GM21619 (cell line): ENCODE measurements around the gene SLC49A3.
"Not testable (repeated sequence)": the region's sequence is repeated elsewhere in the genome, so short reads cannot be mapped to it uniquely, and the experiment has no call there.

Source experiments
- ATAC-seq: cut with Tn5 transposase; IDR thresholded peaks from one replicate; pipeline ENCODE4 v1.9.1; 2021; ENCODE audit not compliant: unreplicated experiment

Gene SLC49A3

DNA sequence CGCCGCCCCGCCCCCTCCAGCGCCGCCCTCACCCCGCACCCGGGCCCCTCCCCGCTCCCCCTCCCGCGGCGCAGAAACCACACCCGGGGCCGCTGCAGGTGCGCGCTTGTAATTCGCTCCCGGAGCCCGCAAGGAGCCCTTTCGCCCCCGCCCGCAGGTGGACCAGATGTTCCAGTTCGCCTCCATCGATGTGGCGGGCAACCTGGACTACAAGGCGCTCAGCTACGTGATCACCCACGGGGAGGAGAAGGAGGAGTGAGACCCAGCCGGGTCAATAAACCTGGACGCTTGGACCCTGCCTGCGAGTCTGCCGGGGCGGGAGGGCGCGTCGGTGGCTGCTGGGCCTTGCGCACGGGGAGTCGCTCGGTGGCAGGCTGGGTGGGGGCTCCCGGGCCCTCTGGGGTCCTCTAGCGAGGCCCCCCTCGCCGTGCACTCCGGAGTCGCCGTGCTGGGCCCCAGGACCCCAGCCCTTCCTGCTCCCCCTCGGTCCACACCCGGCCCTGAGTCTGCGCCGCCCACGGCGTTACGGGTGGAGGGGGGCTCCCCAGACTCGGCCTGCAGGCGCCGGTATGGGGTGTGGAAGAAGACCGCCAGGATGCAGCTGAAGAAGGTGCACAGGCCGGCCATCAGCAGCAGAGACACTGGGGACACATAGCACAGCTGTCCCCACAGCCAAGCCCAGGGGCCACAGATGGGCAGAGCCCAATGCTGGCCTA lies 7.1 kb downstream of the SLC49A3 start:
- no peak for ATAC-seq

DNA sequence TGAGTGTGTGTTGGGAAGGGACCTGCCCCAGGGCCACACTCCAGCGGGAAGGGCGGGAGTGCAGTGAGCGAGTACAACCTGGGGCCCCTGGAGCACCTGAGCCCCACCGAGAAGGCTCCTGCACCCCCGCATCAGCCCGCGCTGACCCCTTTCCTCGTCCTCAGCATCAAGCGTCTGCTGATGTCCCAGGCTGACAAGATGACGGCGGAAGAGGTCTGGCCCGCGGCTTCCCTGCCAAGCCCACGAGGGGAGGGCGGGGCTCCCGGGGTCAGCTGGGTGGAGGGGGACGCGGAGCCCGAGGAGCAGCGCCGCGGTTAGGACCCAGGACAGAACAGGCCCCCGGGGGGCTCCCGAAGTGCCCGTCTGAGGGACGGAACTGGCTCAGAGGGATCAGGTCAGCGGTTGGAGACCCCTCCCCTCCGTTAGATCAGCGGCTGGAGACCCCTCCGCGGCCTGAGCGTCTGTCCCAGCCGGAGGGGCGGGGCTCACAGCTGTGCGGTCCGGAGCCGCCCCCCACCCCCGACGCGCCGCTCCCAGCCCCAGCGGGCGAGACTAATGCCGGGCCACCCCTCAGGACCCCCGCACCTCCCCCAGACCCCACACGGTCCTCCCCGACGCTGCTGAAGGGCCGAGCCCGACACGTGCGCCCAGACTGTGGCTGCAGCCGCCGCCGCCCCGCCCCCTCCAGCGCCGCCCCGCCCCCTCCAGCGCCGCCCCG lies 7.9 kb downstream of the SLC49A3 start:
- ATAC-seq, result peak; percentile 32

DNA sequence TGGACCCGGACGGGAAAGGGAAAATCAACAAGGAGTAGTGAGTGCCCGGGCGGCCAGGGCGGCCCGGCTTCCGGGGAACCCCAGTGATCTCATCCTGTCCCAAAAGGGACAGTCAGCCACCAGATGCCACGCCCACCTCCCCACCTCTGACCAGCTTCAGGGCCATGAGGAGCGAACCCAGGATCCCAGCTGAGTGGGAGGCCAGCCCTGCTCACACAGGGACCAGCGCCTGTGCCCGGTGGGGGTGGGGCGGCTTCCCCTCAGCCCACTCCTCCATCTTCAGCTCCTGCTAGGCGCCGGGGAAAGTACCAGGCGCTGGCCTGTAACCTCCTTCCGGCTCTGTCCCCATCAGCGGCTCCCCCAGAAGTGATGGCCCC lies 8.4 kb downstream of the SLC49A3 start:
- peak; percentile 4 for ATAC-seq

DNA sequence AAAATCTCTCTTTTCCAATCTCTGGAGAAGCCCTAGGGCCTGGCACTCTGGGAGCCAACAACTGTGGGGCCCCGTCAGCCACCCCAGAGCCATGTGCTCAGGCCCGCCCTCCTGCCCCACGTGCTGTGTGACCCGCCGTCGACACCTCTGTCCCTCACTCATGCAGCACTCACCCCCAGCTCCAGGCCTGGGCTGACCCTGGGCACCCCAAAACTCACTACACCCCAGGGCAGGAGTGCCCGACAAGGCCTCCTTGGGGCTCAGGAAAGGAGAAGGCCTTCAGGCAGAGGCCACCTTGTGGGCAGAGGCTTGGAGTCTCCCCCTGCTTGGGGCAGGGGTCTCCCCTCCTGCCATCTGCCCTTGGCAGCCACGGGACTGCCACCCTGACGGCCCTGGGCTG lies 8.9 kb downstream of the SLC49A3 start:
- ATAC-seq, result no peak

DNA sequence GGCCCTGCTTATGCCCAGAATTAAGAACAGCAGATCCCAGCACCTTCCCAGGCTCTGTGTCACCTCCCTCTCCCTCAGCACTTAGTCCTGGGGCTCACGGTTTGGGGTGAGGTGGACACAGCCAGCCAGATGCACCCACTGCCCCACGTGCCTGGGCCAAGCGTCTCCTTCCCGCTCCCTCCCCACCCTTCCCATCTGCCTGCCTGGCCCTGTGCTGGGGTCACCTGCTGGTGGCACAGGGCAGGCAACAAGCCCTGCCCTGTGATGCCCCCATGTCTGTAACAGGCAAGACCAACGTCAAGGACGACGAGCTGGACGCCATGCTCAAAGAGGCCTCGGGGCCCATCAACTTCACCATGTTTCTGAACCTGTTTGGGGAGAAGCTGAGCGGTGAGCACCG lies 9.3 kb downstream of the SLC49A3 start:
- ATAC-seq, result no peak

DNA sequence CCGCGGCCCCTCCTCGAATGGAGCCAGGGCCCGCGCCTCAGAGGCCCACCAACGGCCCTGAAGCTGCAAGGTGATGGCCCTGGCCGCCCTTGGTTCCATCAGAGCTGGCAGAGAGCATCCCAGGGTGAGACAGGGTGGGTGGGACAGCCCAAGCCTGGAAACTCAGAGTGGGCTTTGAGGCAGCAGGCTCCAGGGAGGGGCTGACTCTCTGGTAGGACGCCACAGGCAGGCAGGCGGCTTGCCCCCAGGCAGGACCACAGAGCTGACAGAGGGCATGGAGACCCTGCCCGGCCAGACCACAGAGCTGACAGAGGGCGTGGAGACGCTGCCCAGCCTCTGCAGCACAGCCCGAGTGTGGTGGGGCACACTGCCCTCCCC lies 9.9 kb downstream of the SLC49A3 start:
- no peak for ATAC-seq

DNA sequence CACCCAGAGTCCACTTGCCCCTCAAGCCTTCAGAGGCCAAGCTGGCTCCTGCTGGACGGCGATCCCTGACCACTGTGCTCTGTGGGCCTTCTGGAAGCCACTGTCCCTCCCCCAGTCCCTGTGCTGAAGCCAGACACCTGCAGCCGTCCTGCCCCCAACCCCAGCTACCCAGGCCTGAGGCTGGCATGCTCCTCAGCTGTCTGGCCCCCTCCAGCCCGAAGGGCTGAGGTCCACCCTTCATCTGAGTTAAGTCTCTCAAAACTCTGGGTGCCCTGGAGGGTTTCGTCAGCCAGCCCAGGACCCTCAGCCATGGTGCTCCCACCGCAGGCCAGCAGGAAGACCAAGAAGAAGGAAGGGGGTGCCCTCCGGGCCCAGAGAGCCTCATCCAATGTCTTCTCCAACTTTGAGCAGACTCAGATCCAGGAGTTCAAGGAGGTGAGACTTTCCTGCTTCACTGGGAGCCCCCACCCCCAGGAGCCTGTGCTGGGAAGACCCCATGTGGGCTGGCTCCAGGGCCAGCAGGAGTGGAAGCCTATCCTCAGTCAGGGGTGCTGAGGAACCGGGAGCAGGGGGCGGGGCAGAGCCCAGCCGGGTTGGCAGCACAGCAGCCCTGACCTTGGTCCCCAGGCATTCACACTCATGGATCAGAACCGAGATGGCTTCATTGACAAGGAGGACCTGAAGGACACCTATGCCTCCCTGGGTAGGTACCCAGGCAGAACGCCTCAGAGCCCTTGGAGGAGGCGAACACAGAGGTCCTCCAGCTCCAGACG lies 10.4 kb downstream of the SLC49A3 start:
- ATAC-seq, result no peak

DNA sequence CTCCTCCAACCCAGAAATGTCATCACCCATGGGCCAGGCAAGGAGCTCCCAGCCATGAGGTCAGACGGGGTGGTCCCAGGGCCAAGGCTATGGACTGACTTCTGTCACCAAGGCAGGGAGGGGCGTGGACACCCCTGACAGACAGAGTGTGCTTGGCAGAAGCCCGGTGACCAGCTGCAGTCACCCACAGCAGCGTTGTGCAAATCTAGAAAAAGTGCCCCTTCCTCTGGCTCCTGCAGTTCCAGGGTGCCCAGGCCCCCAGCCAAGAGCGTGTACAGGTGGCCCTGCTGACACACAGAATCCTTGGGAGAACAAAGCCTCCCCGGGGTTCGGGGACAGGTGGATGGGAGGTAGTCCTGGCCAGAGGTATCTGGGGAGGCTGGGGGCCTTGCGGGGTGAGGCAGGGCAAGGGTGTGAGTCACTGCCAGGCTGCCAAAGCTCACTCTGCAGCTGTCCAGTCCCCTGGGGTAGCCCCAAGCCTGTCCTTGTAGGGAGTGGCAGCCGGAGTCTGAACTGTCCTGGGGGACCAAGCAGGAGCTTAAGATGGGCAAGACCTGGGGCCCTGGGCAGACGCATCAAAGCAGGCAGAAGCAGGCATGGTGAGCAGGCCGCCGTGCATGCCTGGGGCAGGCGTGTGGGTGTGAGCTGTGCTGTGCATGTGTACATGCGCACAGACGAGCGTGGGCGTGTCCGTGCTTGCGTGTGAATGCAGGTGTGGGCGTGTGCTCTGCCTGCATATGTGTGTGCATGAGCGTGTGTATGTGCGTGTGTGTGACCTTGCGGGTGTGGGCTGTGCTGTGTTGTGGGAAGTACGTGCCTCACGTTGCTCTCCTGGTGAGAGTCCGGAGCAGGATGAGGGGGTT lies 11.3 kb downstream of the SLC49A3 start:
- ATAC-seq, result no peak

DNA sequence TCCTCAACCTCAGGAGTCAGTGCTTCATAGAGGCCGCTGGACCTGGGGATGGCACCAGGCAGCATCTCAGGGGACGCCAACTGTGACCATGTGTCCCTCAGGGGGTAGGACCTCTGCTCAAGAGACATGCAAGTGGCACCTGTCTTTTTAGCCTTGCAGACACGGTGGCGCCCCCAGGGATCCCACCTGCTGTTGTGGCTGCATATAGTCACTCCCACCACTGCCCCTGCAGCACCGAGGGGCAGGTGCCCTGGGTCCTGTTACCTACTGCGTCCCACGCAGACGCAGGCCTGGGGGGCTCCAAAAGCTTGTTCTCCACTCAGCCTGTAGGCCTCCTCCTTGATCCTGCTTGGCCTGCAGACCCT lies 12.1 kb downstream of the SLC49A3 start:
- ATAC-seq, result no peak

DNA sequence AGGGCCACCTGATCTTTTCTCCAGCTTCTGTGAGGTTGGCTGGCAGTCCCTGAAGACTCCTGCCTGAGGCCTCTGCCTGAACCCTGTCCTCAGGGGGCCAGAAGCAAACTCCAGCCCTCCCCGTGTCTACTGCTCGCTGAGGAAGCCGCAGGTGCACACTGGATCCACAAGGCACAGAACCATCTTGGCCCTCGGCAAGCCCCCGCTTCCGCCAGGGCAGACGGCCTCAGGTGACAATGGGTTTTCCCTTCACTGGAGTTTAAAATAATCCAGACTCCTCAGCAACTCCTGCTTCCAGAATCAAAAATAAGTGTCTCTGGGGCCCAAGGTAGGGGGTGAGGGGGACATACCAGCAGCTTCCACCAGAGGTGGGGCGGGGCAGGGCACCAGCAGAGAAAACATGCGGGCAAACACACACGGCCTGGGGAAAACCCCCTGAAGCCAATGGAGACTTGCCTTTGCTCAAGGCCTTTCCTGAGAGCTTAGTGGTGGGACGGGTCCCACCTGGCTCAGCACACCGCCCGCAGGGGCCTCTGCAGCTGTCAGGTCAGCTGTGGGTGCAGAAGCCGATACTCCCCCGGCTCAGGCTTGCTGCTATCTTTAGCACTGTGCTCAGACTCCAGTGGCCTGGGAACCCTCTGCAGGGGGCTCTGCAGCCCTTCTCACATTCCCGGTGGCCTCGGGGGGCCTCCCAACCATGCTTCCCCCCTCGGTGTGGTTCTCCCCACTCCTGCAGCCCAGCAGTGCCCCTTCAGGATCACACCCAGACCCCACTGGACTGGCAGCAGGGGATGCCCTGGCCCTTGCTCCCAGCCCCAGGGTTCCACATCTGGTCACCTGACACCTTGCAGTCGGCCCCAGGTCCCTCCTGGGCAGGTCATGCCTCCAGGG lies 12.7 kb downstream of the SLC49A3 start:
- peak; percentile 22 for ATAC-seq

DNA sequence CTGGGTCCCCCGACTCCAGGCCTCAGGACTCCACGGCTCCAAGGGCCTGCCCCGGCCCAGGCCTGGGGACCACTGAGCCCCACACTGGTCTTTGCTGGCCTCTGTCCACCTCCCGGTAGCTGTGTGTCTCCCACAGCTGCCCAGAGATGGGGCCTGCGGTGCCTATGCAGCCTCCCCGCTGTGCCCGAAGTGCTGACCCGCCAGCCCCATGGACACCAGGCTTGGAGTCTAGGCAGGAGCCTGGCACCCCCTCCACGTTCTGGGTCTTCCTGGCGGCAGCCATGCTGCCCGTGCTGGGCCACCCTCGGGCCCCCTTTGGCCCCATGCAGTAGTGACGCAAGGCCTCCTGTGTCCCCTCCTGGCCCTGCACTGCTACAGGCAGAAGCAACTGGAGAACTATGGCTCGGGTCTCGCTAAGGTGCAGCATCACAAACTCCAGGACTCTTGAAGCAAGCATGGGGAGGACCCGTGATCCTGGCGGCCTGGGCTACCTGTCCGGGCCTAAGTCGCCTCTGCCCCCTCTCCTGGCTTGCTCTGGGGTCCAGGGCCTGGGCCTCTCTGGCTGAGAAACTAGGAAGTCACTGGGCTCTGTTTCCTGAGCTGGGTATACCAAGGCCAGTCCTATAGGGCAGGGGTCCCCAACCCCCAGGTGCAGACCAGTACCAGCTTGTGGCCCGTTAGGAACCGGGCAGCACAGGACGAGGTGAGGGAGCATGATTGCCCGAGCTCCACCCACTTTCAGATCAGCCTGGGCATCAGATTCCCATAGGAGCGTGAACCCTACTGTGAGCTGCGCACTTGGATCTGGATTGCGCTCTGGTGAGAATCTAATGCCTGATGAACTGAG lies 13.7 kb downstream of the SLC49A3 start:
- peak; percentile 1 for ATAC-seq

DNA sequence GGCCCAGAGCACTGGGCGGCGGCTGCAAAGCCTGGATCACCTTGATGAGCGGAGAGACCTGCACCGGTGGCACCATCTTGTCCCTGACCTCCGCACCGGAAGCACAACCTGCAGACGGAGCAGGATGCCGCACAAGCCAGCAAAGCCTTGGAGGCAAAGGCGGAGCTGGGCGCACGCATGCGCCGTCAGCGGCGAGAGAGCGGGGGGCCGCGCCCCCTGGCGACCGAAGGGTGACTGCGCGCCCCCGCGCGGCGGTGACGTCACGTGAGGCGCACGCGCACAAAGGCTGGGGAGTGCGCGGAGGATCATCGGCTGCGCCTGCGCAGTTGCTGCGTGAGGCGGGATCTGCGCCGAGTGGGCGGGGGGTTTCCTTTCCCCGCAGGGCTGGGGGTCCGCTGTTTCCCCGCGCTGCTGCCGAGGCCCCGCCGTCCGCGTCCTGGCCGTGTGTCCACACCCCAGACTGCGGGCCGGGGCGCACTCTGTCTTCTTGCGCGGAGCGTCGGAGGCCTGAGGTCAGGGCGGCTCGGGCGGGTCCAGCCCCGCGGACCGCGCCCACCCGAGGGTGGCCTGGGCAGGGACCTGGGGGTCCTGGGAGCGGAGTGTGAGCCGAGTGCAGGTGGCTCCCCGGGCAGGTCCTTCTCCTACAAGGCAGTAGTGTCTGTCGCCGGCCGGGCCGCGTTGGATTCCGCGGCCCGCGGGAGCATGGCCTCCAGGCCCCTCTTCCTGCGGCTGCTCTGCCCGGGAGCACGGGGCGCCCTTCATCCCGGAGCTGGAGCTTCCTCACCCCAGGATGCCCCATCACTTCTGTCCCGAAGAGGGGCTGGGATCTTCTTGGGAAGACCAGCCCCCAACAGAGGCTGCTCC lies 14.5 kb downstream of the SLC49A3 start, which contains the start of the genes ATP5ME and MYL5:
Gene ATP5ME, minus strand, starts transcription at position 105 of the 864 bp plus-strand sequence. Its CDS starts 29 bp downstream, at position 76.
Gene MYL5, plus strand, starts transcription at position 371 of the 864 bp plus-strand sequence. CDS start 3,485 bp downstream, outside the sequence.
- peak; percentile 74 for ATAC-seq

DNA sequence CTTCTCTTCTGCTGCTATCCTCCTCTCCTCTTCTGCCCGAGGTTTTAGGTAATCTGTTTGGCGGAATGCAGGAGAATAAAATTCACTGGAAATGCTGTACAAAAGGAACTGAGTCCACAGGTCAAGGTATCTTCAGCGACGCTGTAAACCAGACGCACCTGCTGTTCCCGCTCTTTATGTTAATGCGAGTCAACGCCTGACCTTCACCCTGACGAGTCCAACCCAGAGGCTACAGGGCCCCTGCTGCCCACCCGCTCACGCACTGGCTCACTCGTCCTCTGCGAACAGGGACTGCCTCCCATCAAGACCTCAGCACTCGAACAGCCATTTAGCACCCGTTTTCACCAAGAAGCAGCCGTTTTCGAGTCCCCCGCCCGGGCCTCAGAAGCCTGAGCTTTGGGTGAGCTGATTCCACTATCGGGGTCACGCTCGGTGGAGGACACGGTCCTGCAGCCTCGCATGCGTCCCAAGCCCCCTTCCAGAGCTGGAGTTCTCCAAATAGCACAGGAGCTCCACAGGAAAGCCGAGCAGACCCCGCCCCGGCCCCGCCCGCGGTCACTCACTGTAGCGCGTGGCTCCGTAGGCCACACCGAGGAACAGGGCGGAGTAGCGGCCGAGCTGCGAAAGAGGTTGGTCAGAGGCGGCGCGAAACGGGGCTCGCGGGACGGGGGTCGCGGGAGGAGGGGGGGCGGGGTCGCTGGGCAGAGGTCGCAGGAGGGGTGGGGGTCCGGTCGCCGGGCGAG lies 15.4 kb downstream of the SLC49A3 start:
- no peak for ATAC-seq

DNA sequence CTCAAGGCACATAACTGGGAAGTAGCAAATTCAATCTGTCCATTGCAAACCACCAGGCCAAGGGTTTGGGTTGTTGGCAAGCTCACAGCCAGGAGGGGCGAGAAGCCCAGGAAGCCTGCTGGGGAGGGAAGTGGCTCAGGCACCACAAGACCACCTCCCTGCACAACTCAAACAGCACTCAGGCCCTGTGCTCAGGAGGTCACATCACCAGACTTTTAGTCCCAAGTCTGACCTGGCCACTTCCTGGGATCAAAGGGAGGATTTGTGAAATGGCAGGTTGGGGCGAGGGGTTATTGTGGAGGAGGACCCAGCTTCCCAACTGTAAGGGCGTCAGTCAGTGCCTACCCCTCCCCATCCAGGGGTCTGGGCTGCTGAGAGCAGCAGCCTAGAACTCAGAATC lies 17.2 kb downstream of the SLC49A3 start:
- ATAC-seq, result no peak

DNA sequence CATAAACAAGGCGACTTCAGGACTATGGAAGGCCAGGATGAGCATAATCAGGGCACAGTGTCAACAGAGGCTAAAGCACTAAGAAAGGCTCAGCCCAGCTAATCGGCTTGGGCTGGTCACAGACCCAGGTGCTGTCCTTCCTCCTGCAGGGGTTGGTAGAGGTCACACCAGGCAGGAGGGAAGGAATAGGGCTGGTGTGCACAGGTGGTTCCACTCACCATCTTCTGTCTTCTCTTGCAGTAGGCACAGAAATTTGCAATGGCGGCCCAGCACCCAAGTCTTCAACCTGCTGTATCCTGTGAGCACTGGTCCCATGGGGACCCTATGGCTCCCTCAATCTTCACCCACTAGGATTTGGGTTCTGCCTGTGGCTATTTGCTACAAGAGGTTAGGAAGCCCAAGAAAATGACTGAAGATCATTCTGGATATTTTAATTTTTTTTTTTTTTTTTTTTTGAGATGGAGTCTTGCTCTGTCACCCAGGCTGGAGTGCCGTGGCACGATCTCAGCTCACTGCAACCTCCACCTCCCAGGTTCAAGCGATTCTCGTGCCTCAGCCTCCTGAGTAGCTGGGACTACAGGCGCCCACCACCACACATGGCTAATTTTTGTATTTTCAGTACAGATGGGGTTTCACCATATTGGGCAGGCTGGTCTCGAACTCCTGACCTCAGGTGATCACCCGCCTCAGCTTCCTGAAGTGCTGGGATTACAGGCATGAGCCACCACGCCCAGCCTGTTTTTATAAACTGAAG lies 19.0 kb downstream of the SLC49A3 start:
- not testable (repeated sequence) for ATAC-seq

DNA sequence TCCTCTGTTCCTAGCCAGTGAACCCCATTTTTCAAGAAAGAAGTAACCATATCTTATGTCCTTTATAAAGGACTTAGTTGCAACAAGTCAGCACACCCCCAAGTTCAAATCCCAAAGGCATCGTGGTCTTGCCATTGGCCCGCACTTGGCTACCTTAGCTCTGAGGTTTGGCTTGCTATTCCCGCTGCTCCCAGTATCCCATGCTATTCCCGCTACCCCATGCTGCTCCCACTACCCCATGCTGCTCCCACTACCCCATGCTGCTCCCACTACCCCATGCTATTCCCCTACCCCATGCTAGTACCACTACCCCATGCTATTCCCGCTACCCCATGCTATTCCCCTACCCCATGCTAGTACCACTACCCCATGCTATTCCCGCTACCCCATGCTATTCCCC lies 20.7 kb downstream of the SLC49A3 start:
- ATAC-seq, result not testable (repeated sequence)

DNA sequence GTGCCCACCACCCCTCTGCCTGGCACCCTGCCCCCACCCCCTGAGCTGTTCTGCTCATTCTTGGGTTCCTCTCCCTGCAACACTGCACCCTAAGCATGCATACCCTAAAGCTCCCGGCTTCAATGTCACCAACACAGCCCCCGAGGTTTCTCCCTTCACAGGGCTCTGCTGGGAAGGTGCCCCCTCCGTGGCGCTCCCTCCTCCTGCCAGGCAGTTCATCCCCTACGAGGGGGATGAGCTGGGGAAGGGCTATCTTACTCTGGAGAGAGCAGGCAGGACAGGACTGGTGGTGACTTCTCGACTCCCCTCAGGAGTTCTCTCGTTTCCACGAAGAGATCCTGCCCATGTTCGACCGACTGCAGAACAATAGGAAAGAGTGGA lies 21.4 kb downstream of the SLC49A3 start:
- ATAC-seq, result no peak
